GM21825 (cell line): ENCODE data around the gene TSPAN9.

Experiments
- ATAC-seq: cut with Tn5 transposase; IDR thresholded peaks from one replicate; pipeline ENCODE4 v1.9.1; 2021; ENCODE audit warnings: mild to moderate bottlenecking, moderate library complexity; ENCODE audit not compliant: unreplicated experiment

TSPAN9 gene

DNA sequence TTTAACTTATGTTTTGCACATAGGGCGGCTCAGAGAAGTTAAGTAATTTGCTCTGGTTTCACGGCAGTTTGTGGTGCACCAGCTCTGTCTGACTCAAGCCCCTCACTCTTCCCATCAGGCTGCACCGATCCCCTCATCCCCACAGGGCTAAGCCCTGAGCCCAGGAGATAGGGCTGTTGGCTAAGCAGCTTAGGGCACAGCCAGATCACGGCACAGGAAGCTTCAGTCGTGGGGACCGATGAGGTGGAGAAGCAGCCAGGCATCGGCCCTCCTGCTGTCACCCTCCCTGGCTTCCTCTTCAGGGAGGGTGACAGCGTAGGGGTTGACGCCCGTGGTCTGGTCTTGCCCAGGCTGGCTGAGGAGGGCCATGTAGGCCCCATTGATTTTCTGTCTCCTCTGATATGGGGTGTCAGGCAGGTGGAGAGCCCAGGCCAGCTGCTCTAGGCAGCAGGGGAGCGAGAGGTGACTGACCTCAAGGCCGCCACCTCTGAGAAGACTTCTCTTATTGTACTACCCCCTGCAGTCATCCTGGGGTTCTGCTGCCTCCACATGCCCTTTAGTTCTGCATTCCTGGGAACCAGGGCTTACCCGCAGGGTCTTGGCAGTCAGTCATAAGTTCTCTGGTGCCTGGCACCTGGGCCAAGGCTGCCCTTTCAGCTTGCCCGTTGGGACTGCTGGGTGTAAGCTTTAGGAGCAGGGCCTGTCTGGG, 166.4 kb downstream of the TSPAN9 start:
- no peak for ATAC-seq

GRCh38 chr12:3244219-3244750, 167.1 kb downstream of the TSPAN9 start:
- ATAC-seq = no peak

GRCh38 chr12:3246253-3246652, 169.1 kb downstream of the TSPAN9 start:
- ATAC-seq = no peak

GRCh38 chr12:3247077-3247476, 169.9 kb downstream of the TSPAN9 start:
- ATAC-seq = no peak

DNA sequence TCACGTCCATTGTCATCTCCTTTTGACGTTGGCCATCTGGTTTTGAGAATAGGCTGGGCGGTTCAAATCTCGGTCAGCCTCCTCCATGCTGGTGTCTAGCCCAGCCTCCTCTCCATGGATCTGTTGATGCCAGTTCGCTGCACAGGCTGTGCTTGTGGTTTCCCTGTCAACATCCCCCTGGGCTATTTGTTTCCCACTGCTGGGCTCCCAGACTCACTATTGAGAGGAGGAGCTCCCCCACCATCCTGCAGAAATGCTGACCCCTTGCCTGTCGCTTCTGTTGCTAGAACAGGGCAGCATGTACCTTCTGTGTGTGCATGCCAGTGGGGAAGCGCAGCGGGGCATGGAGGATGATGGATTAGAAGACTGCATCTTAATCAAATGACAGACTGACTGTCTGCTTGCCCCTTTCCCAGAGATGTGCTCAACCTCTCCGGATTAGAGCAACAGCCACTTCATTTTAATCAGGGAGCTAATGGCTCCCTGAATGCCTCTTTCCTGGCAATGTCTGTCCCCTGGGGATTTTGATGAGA, 170.5 kb downstream of the TSPAN9 start:
- no peak for ATAC-seq

DNA sequence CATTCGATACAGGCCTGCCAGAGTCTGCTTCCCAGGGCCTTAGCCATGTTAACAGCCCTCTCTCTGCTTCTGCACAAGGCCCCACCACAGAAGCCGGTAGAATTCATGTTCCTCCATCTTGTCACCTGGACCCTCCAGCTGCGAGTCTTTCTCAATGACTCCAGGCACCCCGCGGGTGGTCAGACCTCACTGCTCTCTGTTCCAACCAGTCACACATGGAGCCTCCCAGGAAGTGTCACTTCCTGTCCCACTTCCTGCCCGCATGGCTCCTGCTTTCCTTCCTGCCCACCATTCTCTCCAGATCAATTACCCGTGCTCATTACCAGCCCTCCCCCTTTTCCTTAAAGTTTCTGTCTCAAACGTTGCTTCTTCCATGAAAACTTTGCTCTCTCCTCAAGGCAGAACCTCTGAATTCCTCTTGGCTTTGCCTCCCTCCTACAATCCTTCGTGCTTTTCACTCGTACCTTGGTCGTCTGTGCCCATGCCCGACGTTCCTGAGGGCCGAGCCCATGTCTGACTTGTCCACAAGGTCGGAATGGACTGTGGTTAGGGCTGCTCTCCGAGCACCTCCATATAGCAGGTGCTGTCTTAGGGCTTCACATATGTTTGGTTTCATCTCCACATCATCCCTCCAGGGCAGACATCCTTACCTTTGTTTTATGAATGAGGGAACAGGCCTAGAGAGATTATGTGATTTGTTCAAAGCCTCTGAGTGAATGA, 172.1 kb downstream of the TSPAN9 start:
- ATAC-seq = no peak

DNA sequence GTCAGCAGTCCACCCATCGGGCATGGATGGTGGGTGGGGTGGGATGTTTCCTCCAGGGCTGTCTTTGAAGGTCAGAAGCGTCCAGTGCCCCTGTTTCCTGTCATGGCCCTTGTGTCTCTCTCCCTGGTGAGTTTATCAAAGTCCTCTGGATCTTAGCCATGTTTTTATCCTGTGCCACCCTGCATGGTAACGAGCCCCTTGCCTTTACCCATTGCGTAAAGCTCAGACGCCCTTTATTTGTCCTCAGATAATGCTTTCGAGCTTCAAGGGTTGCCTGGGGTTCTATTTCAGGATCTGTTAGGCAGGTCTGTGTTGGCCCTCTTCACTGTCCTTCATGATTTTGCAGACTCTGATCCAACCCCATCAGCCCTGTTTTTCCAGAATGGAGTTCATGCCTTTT, 172.9 kb downstream of the TSPAN9 start:
- no peak for ATAC-seq

- no peak for ATAC-seq
Measured at GRCh38 chr12:3250576-3250975, 173.4 kb downstream of the TSPAN9 start.

DNA sequence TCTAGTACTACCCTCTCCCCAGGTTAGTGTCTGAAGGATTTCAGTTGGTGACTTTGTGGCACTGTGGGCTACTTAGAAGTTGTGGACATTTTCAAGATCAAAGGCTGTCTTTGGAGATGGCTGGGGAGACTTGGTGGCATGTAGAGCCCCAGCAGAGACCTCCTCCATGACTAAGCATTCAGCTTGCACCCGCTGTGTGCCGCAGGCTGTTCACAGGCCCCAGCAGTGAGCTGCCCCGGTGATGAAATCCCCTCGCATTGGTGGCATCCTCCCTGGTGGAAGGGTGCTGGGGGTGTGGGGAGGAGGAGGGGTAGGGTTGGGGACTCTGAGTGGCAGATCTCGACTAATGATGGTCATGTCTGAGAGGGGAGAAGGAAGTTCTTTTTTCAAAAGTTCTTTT, 173.9 kb downstream of the TSPAN9 start:
- no peak for ATAC-seq

DNA sequence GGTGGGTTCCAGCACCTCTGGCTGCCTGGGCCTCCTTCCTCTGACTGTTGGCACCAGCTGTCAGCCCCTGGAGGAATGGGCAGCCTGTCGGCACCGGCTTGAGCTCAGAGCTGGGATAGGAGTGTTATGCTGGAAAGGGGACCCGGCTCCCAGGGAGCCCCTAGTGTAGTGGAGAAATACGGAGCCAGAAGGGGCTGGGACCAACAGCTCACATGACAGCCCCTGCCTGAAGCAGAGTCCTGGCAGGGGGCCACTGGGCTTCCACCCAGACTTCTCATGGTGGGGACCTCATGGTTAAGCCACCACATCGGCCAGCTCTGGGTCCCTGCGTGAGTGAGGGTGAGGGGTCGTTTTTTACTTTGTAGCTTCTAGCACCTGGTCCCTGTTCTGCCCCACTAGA, 174.5 kb downstream of the TSPAN9 start:
- no peak for ATAC-seq

- no peak for ATAC-seq
Measured at GRCh38 chr12:3252450-3252891, 175.3 kb downstream of the TSPAN9 start.

GRCh38 chr12:3253682-3254275, 176.6 kb downstream of the TSPAN9 start:
- no peak for ATAC-seq

DNA sequence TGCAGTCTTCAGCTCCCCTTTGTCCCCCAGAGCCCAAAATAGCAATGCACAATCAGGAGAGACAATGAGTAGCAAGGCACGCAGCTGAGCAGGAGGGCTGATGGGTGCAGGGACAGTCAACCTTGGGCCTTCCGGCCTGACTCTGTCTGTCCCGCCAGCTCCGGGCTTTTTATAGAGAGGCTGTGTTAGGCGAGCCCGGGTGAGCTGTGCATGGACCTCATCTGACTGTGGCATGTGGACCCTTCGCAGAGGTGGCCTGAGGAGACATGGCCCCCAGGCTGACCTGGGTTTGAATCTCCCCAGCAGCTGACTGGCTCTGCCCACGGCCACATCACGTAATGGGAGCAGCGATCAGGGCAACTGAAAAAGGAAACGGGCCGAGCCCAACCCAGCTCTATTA, 177.9 kb downstream of the TSPAN9 start:
- no peak for ATAC-seq

GRCh38 chr12:3256103-3256631, 179.0 kb downstream of the TSPAN9 start:
- no peak for ATAC-seq

DNA sequence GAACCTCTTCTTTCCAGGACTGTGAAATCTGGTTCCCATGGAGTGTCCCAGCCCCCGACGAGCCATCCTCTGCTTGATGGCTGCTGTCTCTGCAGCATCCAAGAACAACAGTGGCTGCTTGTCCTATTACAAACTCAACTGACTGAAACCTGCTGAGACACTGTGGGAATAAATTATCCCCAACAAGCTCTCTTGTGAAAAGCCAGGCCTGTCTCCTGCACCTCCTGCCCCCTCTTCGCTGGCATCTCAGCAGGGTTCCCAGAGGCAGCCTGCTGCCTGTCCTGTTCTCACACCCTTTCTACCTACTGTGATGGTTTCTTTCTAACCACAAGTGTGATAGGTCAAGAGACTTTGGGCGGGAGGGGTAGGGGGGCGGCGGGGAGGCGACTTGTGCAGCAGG, 180.2 kb downstream of the TSPAN9 start:
- ATAC-seq = no peak

- no peak for ATAC-seq
Measured at GRCh38 chr12:3259973-3260372, 182.8 kb downstream of the TSPAN9 start.

- no peak for ATAC-seq
Measured at GRCh38 chr12:3261782-3262359, 184.7 kb downstream of the TSPAN9 start.

DNA sequence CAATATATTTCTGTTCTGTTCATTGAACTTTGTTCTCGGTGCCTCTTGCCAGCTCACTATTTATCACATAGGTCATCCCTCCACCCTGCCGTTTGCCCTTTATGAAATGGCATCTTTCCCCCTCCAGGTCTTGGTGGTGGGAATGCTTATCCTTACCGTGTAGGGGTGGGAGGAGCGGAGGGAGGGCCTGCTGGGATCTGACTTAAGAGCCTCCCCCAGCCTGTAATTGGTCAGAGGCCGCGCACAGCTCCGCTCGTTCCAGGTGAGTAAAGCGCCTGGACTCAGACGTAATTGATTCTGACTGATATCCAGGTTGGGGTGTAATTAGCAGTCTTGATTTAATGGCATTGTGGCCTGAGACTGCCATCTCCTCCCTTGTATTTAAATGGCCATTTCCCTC, 185.3 kb downstream of the TSPAN9 start:
- ATAC-seq = no peak

DNA sequence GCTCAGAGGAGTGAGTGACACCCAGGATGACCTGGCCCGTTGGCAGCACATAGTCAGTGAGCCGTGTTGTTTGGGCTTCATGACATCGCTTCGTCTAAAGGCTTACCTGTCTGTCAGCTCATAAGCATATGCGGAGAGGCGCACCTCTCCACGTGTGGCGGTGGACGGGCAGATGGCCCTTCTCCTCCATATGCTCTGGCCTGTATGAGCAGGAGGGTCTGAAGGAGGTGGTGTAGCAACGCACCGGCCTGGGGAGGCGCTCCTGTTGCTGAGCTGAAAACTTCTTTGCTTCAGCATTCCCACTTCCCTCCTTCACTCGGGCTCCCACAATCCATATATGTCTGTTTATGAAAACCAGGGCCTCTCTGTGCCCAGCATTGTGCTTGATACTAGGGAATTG, 186.1 kb downstream of the TSPAN9 start:
- ATAC-seq = no peak

DNA sequence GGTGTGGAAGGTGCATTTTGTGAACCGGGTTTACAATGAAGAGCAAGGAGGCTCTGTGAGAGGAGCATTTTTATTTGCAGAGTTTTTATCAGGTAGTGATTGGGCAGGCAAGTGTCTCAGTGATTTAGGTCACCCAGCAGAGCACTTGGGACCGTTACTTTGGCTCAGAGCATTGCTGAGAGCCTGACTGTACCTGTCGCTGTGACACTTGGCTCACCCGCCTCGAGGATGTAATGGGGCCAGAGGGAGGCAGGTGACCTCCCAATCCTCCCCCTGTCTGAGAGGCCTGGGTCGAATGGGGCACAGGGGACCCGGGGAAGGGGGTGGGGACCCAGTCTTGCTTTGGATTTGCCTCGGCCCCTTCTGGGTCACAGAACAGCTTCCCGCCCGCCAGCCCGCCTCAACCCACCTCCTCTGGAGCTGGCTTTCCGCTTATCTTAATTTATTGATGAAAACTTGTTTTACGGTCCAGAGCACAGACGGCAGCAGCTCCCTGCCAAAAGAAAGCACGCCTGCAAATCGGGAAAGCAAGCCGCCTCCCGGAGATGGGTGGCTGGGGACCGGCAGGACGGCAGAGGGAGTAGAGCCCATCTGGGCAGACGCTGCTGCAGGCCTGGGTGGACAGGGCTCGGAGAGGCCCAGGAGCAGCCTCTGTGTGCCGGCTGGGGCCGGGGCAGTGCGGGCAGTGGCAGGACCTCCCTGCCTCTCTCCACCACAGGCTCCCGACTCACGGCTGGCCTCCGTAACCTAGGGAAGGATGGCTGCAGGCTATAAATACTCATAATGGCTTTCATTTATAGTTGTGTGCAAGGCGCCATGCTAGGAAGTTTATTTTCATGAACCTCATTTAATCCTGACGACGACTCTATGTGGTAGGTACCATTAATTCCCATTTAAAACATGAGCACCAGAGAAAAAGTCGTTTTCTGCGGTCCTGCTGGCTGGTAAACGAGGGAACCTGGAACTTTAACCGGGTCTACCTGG, 187.1 kb downstream of the TSPAN9 start:
- no peak for ATAC-seq
